Colonic mucosa (tissue), 4 donors: ENCODE data around the gene ARHGAP6. TPM values are rescaled to one million over a fixed set of nuclear protein-coding genes. Genes with fewer than 3 reads are reported as not detected.

Source experiments
- DNase-seq: peaks from one replicate; pipeline ENCODE4 v3.0.0-alpha.2; 2020
- H3K27ac ChIP-seq: fragments of 200-600 bp; one replicate; pipeline ENCODE4 v1.8.0; 2021
- H3K27me3 ChIP-seq: fragments of 200-600 bp; one replicate; pipeline ENCODE4 v1.8.0; 2021
- H3K36me3 ChIP-seq: fragments of 200-600 bp; one replicate; pipeline ENCODE4 v1.8.0; 2021
- H3K4me1 ChIP-seq: fragments of 200-600 bp; one replicate; pipeline ENCODE4 v1.8.0; 2021; ENCODE audit warnings: mild to moderate bottlenecking
- H3K4me3 ChIP-seq: fragments of 200-600 bp; one replicate; pipeline ENCODE4 v1.8.0; 2021
- H3K9ac ChIP-seq, 2 donors: one replicate each; pipeline ENCODE4 v1.7.0; 2013; ENCODE audit warnings: control low read depth in 2 of 2, low read depth in 2 of 2, low read length in 2 of 2
- H3K9me3 ChIP-seq: fragments of 200-600 bp; one replicate; pipeline ENCODE4 v1.8.0; 2021
- intact Hi-C: fragments of 100-400 bp; cut with DNase I; formaldehyde crosslinking; loops from one replicate; pipeline ENCODE4 v1.14.1; 2022
- total RNA-seq, 2 donors: library from RNA; stranded (reverse); fragmentation: NEBNext Ultra II Directional in 1 of 2; extraction: Animal tissue kit (Norgen Biotek cat#: 25700) in 1 of 2; gene quantifications; one replicate each; pipeline ENCODE4 v1.2.1, GENCODE V29; 2021
- TF ChIP-seq, protein P1 (sequence below): fragments of 200-600 bp; IDR thresholded peaks from one replicate; pipeline ENCODE4 v1.8.0; 2022; ENCODE audit warnings: antibody characterized with exemption, mild to moderate bottlenecking
- donor health status: healthy.
- donor health status: DM: no; HTN: no; CAD: no.
- donor health status: DM: no; HTN: no; CAD: no.

ARHGAP6 gene
- total RNA-seq, 2 donors from 2014 or later = 1.1 to 5.0 TPM

DNA sequence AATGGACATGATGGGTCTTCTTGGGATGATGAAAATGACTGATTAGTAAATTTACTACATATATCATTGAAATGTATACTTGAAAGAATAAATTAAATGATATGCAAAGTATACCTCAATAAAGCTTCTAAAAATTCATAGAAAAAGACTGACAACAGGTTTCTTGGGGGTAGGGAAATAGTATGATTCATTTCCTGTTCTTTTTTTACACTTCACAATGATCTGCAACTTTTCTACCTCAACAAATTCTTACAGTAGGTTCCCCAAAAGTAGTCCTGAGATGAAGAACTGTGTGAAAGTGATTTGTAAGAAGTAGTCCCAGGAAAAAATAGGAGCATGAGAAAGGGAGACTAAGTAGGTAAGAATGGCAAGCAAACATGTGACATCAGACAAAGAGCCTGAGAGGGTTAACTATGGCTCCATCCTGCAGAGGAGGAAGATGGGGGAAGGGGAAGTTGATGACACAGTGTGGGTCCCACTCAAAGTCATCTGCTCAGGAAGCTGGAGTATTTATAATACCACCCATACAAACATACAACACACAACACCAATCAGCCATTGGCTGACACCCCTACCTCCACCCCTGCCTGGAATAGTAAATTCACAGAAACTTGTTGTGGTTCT is 73.9 kb downstream of the ARHGAP6 start:
- TF ChIP-seq, protein P1, sequence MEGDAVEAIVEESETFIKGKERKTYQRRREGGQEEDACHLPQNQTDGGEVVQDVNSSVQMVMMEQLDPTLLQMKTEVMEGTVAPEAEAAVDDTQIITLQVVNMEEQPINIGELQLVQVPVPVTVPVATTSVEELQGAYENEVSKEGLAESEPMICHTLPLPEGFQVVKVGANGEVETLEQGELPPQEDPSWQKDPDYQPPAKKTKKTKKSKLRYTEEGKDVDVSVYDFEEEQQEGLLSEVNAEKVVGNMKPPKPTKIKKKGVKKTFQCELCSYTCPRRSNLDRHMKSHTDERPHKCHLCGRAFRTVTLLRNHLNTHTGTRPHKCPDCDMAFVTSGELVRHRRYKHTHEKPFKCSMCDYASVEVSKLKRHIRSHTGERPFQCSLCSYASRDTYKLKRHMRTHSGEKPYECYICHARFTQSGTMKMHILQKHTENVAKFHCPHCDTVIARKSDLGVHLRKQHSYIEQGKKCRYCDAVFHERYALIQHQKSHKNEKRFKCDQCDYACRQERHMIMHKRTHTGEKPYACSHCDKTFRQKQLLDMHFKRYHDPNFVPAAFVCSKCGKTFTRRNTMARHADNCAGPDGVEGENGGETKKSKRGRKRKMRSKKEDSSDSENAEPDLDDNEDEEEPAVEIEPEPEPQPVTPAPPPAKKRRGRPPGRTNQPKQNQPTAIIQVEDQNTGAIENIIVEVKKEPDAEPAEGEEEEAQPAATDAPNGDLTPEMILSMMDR = no peak
- Histone ChIP-seq H3K4me1 (no peaks in the 10 kb centered on the region), H3K4me3 (no peak overlapping the region), H3K27ac (no peak overlapping the region), H3K9ac (no peak overlapping the region), H3K27me3 (no peaks in the 10 kb centered on the region), H3K9me3 (no peaks in the 10 kb centered on the region), H3K36me3 (no peaks in the 10 kb centered on the region)
- no peak for DNase-seq
- intact Hi-C loops = no loop called here

DNA sequence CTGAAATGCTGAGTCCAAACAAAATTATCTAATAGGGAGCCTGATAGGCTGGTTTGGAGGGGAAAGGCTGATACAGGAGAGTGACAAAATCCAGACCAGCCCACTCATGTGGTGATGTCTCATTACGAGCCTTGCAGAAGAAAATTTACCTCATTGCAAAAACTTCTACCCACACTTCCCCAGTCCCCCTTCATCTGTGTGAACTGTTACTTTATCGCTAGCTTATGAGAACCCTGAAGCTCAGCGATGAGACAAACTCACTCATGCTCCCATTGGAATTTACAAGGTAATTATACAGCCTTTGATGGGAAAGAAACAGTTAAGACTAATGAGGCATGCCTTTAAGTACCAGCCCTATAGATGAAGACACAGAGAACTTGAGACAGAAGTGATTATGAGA is 76.1 kb downstream of the ARHGAP6 start:
- TF ChIP-seq, protein P1 = no peak
- no peak overlapping the region for H3K27ac ChIP-seq
- H3K9ac ChIP-seq = no peak overlapping the region
- intact Hi-C loops = no loop called here
- H3K27me3 ChIP-seq = no peaks in the 10 kb centered on the region
- no peaks in the 10 kb centered on the region for H3K36me3 ChIP-seq
- DNase-seq = no peak
- no peak overlapping the region for H3K4me3 ChIP-seq
- H3K9me3 ChIP-seq = no peaks in the 10 kb centered on the region
- no peaks in the 10 kb centered on the region for H3K4me1 ChIP-seq

DNA sequence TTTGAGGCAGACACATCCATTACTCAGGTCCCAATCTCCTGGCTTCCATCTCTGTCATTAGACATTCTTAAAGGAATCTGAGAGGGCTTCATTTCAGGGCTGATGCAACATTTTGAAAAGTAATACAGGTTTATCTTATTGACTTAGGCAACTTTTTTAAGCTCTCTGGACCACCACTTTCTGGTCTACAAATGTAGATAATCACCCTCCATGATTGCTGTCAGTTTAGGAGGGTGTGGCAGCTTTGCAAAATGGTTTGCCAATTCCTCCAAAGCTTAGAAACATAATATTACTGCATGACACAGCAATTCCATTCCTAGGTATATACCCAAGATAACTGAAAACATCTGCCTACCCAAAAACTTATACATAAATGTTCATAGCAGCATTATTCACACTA is 77.6 kb downstream of the ARHGAP6 start:
- no peak overlapping the region for H3K4me3 ChIP-seq
- H3K36me3 ChIP-seq = no peaks in the 10 kb centered on the region
- H3K27ac ChIP-seq = no peak overlapping the region
- no peaks in the 10 kb centered on the region for H3K4me1 ChIP-seq
- no peaks in the 10 kb centered on the region for H3K27me3 ChIP-seq
- no peaks in the 10 kb centered on the region for H3K9me3 ChIP-seq
- intact Hi-C loops = no loop called here
- TF ChIP-seq, protein P1 = no peak
- no peak overlapping the region for H3K9ac ChIP-seq
- no peak for DNase-seq

DNA sequence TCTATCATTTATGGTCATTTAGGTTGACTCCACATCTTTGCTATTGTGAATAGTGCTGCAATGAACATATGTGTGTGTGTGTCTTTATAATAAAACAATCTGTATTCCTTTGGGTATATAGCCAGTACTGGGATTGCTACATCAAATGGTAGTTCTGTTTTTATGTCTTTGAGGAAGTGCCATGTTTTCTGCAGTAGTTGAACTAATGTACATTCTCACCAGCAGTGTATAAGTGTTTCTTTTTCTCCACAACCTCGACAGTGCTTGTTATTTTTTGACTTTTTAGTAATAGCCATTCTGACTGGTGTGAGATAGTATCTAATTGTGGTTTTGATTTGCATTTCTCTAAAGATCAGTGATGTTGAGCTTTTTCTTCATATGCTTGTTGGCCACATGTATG is 80.5 kb downstream of the ARHGAP6 start:
- no peaks in the 10 kb centered on the region for H3K4me1 ChIP-seq
- no peaks in the 10 kb centered on the region for H3K27me3 ChIP-seq
- no peaks in the 10 kb centered on the region for H3K36me3 ChIP-seq
- H3K4me3 ChIP-seq = no peak overlapping the region
- H3K27ac ChIP-seq = no peak overlapping the region
- TF ChIP-seq, protein P1 = no peak
- no peak for DNase-seq
- no peak overlapping the region for H3K9ac ChIP-seq
- intact Hi-C loops = no loop called here
- no peaks in the 10 kb centered on the region for H3K9me3 ChIP-seq

DNA sequence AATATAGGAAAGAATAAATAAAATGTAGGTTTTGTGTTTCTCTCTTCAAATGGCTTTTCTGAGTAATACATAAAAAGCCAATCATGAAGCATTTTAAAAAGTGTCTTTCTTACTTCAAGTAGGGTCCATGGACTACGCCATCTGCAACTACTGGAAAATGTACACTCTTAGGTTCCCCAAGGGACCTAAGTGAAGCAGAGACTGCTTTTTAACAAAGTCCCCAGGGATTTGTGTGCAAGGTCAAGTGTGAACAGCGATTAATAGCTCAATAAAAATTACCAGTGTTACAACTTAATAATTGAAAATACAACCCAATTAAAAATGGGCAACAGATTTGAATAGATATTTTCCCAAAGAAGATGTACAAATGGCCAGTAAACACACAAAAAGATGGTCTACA is 84.9 kb downstream of the ARHGAP6 start:
- no peaks in the 10 kb centered on the region for H3K27me3 ChIP-seq
- no peak overlapping the region for H3K9ac ChIP-seq
- intact Hi-C loops = no loop called here
- no peaks in the 10 kb centered on the region for H3K9me3 ChIP-seq
- no peak overlapping the region for H3K4me3 ChIP-seq
- no peaks in the 10 kb centered on the region for H3K4me1 ChIP-seq
- H3K27ac ChIP-seq = no peak overlapping the region
- TF ChIP-seq, protein P1 = no peak
- H3K36me3 ChIP-seq = no peaks in the 10 kb centered on the region
- DNase-seq = no peak
